Neural cell (in vitro differentiated cells): Measurements from ENCODE around the gene OR51M1. TPM values are rescaled to one million over a fixed set of nuclear protein-coding genes. Genes with fewer than 3 reads are reported as not detected.

Experiments
- H2AFZ ChIP-seq: fragments of 200-600, 300-800 bp; sonication (generic), shearing (Covaris generic); 2 replicates; pipeline ENCODE4 v1.6.0; 2014; ENCODE audit warnings: low read depth, mild to moderate bottlenecking, antibody characterized with exemption, low read length, moderate library complexity
- H3F3A ChIP-seq: fragments of 200-600 bp; shearing (Covaris generic); 2 replicates; pipeline ENCODE4 v1.6.1; 2016; ENCODE audit warnings: mild to moderate bottlenecking, moderate library complexity, mixed read lengths, antibody characterized with exemption, low read length; ENCODE audit not compliant: insufficient read depth, poor library complexity, severe bottlenecking
- H3K27ac ChIP-seq: fragments of 200-600, 300-800 bp; sonication (generic), shearing (Covaris generic); 2 replicates; pipeline ENCODE4 v1.5.1; 2014; ENCODE audit warnings: mild to moderate bottlenecking, low read length, moderate library complexity
- H3K27me3 ChIP-seq: fragments of 300-800, 200-600 bp; sonication (generic), shearing (Covaris generic); 2 replicates; pipeline ENCODE4 v1.6.0; 2014; ENCODE audit warnings: mild to moderate bottlenecking, low read depth, low read length, moderate library complexity; ENCODE audit not compliant: insufficient read depth
- H3K36me3 ChIP-seq: fragments of 300-800, 200-600 bp; sonication (generic), shearing (Covaris generic); 2 replicates; pipeline ENCODE4 v1.5.1; 2014; ENCODE audit warnings: mild to moderate bottlenecking, antibody characterized with exemption, low read length, moderate library complexity; ENCODE audit not compliant: insufficient read depth
- H3K4me2 ChIP-seq: fragments of 300-800, 200-600 bp; sonication (generic), shearing (Covaris generic); 2 replicates; pipeline ENCODE4 v1.6.0; 2014; ENCODE audit warnings: mild to moderate bottlenecking, low read length
- H3K4me3 ChIP-seq: fragments of 300-800, 200-600 bp; sonication (generic), shearing (Covaris generic); 2 replicates; pipeline ENCODE4 v1.5.1; 2014; ENCODE audit warnings: mild to moderate bottlenecking, low read length, moderate library complexity
- H3K79me2 ChIP-seq: fragments of 200-600 bp; shearing (Covaris generic); replicated peaks from 2 replicates; pipeline ENCODE4 v1.6.0; 2014; ENCODE audit warnings: mild to moderate bottlenecking, low read length, moderate library complexity; ENCODE audit not compliant: insufficient read depth
- H3K9ac ChIP-seq: fragments of 300-800, 200-600 bp; sonication (generic), shearing (Covaris generic); 2 replicates; pipeline ENCODE4 v1.6.1; 2016; ENCODE audit warnings: mild to moderate bottlenecking, low read length, mixed read lengths
- H3K9me2 ChIP-seq: fragments of 200-600 bp; shearing (Covaris generic); 2 replicates; pipeline ENCODE4 v1.6.1; 2016; ENCODE audit warnings: mild to moderate bottlenecking, low read length, mixed read lengths; ENCODE audit not compliant: insufficient read depth
- H3K9me3 ChIP-seq: fragments of 200-600, 300-800 bp; sonication (generic), shearing (Covaris generic); 2 replicates; pipeline ENCODE4 v1.6.1; 2016; ENCODE audit warnings: mild to moderate bottlenecking, mixed run types, low read length, moderate library complexity, mixed read lengths
- H4K20me1 ChIP-seq: fragments of 200-600 bp; shearing (Covaris generic); 2 replicates; pipeline ENCODE4 v1.6.1; 2016; ENCODE audit warnings: mild to moderate bottlenecking, mixed run types; ENCODE audit not compliant: insufficient read depth
- CTCF ChIP-seq: fragments of 450-650 bp; IDR thresholded peaks from 2 replicates; pipeline ENCODE4 v1.5.1; 2014; ENCODE audit warnings: antibody characterized with exemption, mild to moderate bottlenecking, moderate library complexity; ENCODE audit not compliant: poor library complexity, severe bottlenecking
- EP300 ChIP-seq: fragments of 450-650 bp; conservative IDR thresholded peaks from 2 replicates; pipeline ENCODE4 v1.6.1; 2014; ENCODE audit warnings: antibody characterized with exemption, mild to moderate bottlenecking, moderate library complexity; ENCODE audit not compliant: poor library complexity, severe bottlenecking
- EZH2 ChIP-seq: fragments of 200-600, 300-800 bp; shearing (Covaris generic), sonication (generic); IDR thresholded peaks from 2 replicates; pipeline ENCODE4 v1.6.1; 2014; ENCODE audit warnings: antibody characterized with exemption, low read length, borderline replicate concordance, mild to moderate bottlenecking; ENCODE audit not compliant: insufficient read depth, poor library complexity, severe bottlenecking
- MXI1 ChIP-seq: fragments of 450-650 bp; conservative IDR thresholded peaks from 2 replicates; pipeline ENCODE4 v1.6.1; 2014; ENCODE audit warnings: antibody characterized with exemption, mild to moderate bottlenecking; ENCODE audit not compliant: poor library complexity, severe bottlenecking
- POLR2AphosphoS5 ChIP-seq: IDR thresholded peaks from 2 replicates; pipeline ENCODE4 v1.6.1; 2012
- RAD21 ChIP-seq: fragments of 450-650 bp; conservative IDR thresholded peaks from 2 replicates; pipeline ENCODE4 v1.6.1; 2014; ENCODE audit warnings: antibody characterized with exemption, mild to moderate bottlenecking, moderate library complexity
- REST ChIP-seq: IDR thresholded peaks from 2 replicates; pipeline ENCODE4 v1.6.1; 2012; ENCODE audit warnings: borderline replicate concordance
- SMC3 ChIP-seq: fragments of 450-650 bp; conservative IDR thresholded peaks from 2 replicates; pipeline ENCODE4 v1.6.1; 2014; ENCODE audit warnings: antibody characterized with exemption, mild to moderate bottlenecking, moderate library complexity; ENCODE audit not compliant: poor library complexity
- TAF1 ChIP-seq: IDR thresholded peaks from 2 replicates; pipeline ENCODE4 v1.6.1; 2012; ENCODE audit warnings: low read depth
- polyA plus RNA-seq: library from polyadenylated mRNA; depleted of rRNA; stranded (reverse); fragments of >200 nt; gene quantifications from 2 replicates; pipeline ENCODE4 v1.2.3, GENCODE V29; 2014

OR51M1 gene
- polyA plus RNA-seq, 1 donor from 2014 or later = not detected

GRCh38 chr11:5380740-5381342, 2.8 kb upstream of the OR51M1 start:
- H4K20me1 ChIP-seq = no peaks in the 10 kb centered on the region
- H3K36me3 ChIP-seq = no peaks in the 10 kb centered on the region
- TF ChIP-seq CTCF (peak; percentile 45), EZH2 (no peak), SMC3 (peak; percentile 52)
- no peaks in the 10 kb centered on the region for H3K9me2 ChIP-seq
- H3K4me3 ChIP-seq = no peak overlapping the region
- no peak overlapping the region for H2AFZ ChIP-seq
- H3K4me2 ChIP-seq = no peak overlapping the region
- H3K9ac ChIP-seq = no peak overlapping the region
- H3K9me3 ChIP-seq = no peaks in the 10 kb centered on the region
- H3K27ac ChIP-seq = no peak overlapping the region
- H3K27me3 ChIP-seq = no peaks in the 10 kb centered on the region
- H3K79me2 ChIP-seq = no peaks in the 10 kb centered on the region
- H3F3A ChIP-seq = no peaks in the 10 kb centered on the region

- Histone ChIP-seq H3K9ac (no peak overlapping the region), H4K20me1 (no peaks in the 10 kb centered on the region), H3K9me2 (no peaks in the 10 kb centered on the region), H3F3A (no peaks in the 10 kb centered on the region), H3K9me3 (no peaks in the 10 kb centered on the region), H3K4me3 (no peak overlapping the region), H3K79me2 (no peaks in the 10 kb centered on the region), H3K27me3 (no peaks in the 10 kb centered on the region), H2AFZ (no peak overlapping the region), H3K4me2 (no peak overlapping the region), H3K36me3 (no peaks in the 10 kb centered on the region), H3K27ac (no peak overlapping the region)
- TF ChIP-seq REST (no peak), RAD21 (no peak), POLR2AphosphoS5 (no peak), SMC3 (no peak), MXI1 (no peak), EP300 (no peak), EZH2 (no peak), CTCF (no peak), TAF1 (no peak)
Measured at GRCh38 chr11:5384335-5384734, 723 bp downstream of the OR51M1 start.
